Suprapubic skin (tissue), 4 donors: ENCODE measurements around the gene WASHC4. TPM values are rescaled to one million over a fixed set of nuclear protein-coding genes. Genes with fewer than 3 reads are reported as not detected.
"Not testable (repeated sequence)": the region's sequence is repeated elsewhere in the genome, so short reads cannot be mapped to it uniquely, and the experiment has no call there.

Experiments
- DNase-seq, 2 donors: peaks; one replicate each; pipeline ENCODE4 v3.0.0-alpha.2; 2019; ENCODE audit warnings: low spot score in 2 of 2
- H3K27ac ChIP-seq: fragments of 200-600 bp; sonication (generic); one replicate; pipeline ENCODE4 v1.5.1; 2019
- H3K27me3 ChIP-seq: fragments of 200-600 bp; sonication (generic); one replicate; pipeline ENCODE4 v1.5.1; 2019
- H3K36me3 ChIP-seq: fragments of 200-600 bp; sonication (generic); one replicate; pipeline ENCODE4 v1.5.1; 2019
- H3K4me1 ChIP-seq: fragments of 200-600 bp; sonication (generic); one replicate; pipeline ENCODE4 v1.5.1; 2019
- H3K4me3 ChIP-seq: fragments of 200-600 bp; sonication (generic); one replicate; pipeline ENCODE4 v1.5.1; 2019; ENCODE audit warnings: mild to moderate bottlenecking
- H3K9me3 ChIP-seq: fragments of 200-600 bp; sonication (generic); one replicate; pipeline ENCODE4 v1.5.1; 2019
- CTCF ChIP-seq, 2 donors: fragments of 200-600 bp in 1 of 2; fragments of 450-650 bp in 1 of 2; sonication (generic) in 1 of 2; IDR thresholded peaks; one replicate each; pipeline ENCODE4 v1.5.1; 2016 to 2019; ENCODE audit warnings: antibody characterized with exemption in 2 of 2, mild to moderate bottlenecking in 1 of 2, moderate library complexity in 1 of 2
- EP300 ChIP-seq: sonication (generic); formaldehyde crosslinking; IDR thresholded peaks from one replicate; pipeline ENCODE4 v1.6.1; 2017; ENCODE audit warnings: antibody characterized with exemption
- POLR2A ChIP-seq, 2 donors: fragments of 450-650 bp; IDR thresholded peaks; one replicate each; pipeline ENCODE4 v1.6.1; 2017; ENCODE audit warnings: antibody characterized with exemption in 2 of 2, mild to moderate bottlenecking in 2 of 2, moderate library complexity in 2 of 2
- POLR2AphosphoS5 ChIP-seq, 3 donors: sonication (generic); formaldehyde crosslinking; IDR thresholded peaks; one replicate each; pipeline ENCODE4 v1.6.1; 2017; ENCODE audit warnings: antibody characterized with exemption in 3 of 3
- WGBS: methylation state at CpG from one replicate; pipeline ENCODE4 v1.1.5; 2018; 5-methylcytosine and 5-hydroxymethylcytosine counted together
- total RNA-seq, 4 donors: library from RNA; depleted of rRNA; stranded (reverse); fragments of >200 nt; gene quantifications; one replicate each; pipeline ENCODE4 v1.1.0, GENCODE V29; 2016

WASHC4 gene
- total RNA-seq, 4 donors from 2014 or later = 24.9 to 66.5 (median 30.4) TPM

DNA sequence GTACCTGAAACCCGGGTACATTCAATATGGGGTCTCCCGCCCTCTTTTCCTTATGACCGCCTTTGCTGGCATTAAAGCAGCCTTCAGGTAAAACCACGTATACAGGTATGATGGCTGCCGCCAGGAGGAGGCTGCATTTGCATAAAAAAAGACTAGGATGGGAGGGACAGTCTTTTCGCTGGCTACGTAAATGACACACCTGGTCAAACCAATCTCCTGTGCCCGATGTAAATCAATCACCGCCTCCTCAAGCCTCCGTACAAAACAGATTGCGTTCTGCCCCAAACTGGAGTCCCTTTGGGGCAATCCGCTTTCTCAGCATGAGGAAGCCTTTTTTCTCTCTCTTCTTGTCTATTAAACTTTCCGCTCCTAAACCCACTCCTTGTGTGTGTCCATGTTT, 15.2 kb upstream of the WASHC4 start:
- Histone ChIP-seq H3K27me3 (no peaks in the 10 kb centered on the region), H3K4me1 (no peaks in the 10 kb centered on the region), H3K27ac (no peak overlapping the region), H3K4me3 (peak overlapping the region; percentile 26), H3K36me3 (no peaks in the 10 kb centered on the region), H3K9me3 (peaks cover 4% of the 10 kb centered on the region)
- DNase-seq = no peak
- 46% methylated on average over 13 of the region's 13 CpGs for WGBS
- no peak for TF ChIP-seq EP300
- no peak for TF ChIP-seq POLR2A (IDR thresholded peaks at IDR 0.05)
- no peak for TF ChIP-seq POLR2AphosphoS5 (IDR thresholded peaks at IDR 0.05)
- no peak for TF ChIP-seq CTCF (IDR thresholded peaks at IDR 0.05)

DNA sequence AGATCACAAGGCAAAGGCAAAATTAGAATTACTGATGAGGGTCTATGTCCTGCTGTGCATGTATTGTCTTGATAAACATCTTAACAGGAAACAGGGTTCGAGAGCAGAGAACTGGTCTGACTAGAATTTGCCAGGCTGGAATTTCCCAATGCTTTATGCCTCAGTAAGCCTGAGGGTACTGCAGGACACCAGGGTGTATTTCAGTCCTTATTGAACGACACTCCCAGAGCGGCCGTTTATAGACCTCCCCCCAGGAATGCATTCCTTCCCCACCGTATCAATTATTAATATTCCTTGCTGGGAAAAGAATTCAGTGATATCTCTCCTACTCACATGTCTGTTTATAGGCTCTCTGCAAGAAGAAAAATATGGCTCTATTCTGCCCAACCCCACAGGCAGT, 12.2 kb upstream of the WASHC4 start:
- not testable (repeated sequence) for H3K9me3 ChIP-seq, DNase-seq, H3K36me3 ChIP-seq, H3K4me1 ChIP-seq, H3K27me3 ChIP-seq, H3K27ac ChIP-seq, H3K4me3 ChIP-seq
- 66% methylated on average over 5 of the region's 5 CpGs for WGBS

- no peak for DNase-seq
Measured at GRCh38 chr12:105099356-105099755, 8.2 kb upstream of the WASHC4 start.

GRCh38 chr12:105100207-105100985, 7.1 kb upstream of the WASHC4 start:
- Histone ChIP-seq H3K9me3 (peaks cover under 1% of the 10 kb centered on the region), H3K27ac (no peak overlapping the region), H3K27me3 (no peaks in the 10 kb centered on the region), H3K4me1 (no peaks in the 10 kb centered on the region), H3K36me3 (no peaks in the 10 kb centered on the region), H3K4me3 (no peak overlapping the region)
- WGBS = 82% methylated on average over 7 of the region's 7 CpGs
- no peak for TF ChIP-seq EP300
- no peak for TF ChIP-seq POLR2AphosphoS5 (IDR thresholded peaks at IDR 0.05)
- no peak for TF ChIP-seq POLR2A (IDR thresholded peaks at IDR 0.05)
- TF ChIP-seq CTCF (IDR thresholded peaks at IDR 0.05) = no peak
- DNase-seq = no peak

More at GRCh38 chr12:105099356-105099755, 8.2 kb upstream of the WASHC4 start:
- Histone ChIP-seq H3K9me3 (peaks cover 4% of the 10 kb centered on the region), H3K27ac (no peak overlapping the region), H3K4me3 (no peak overlapping the region), H3K27me3 (no peaks in the 10 kb centered on the region), H3K4me1 (no peaks in the 10 kb centered on the region), H3K36me3 (no peaks in the 10 kb centered on the region)
- WGBS = 95% methylated on average over 1 of the region's 1 CpG
- TF ChIP-seq POLR2A (IDR thresholded peaks at IDR 0.05) = no peak
- no peak for TF ChIP-seq POLR2AphosphoS5 (IDR thresholded peaks at IDR 0.05)
- no peak for TF ChIP-seq CTCF (IDR thresholded peaks at IDR 0.05)
- no peak for TF ChIP-seq EP300

- no peaks in the 10 kb centered on the region for H3K36me3 ChIP-seq
- H3K27me3 ChIP-seq = no peaks in the 10 kb centered on the region
- no peaks in the 10 kb centered on the region for H3K9me3 ChIP-seq
- no peak for TF ChIP-seq POLR2A (IDR thresholded peaks at IDR 0.05)
- no peak for TF ChIP-seq POLR2AphosphoS5 (IDR thresholded peaks at IDR 0.05)
- no peak for TF ChIP-seq CTCF (IDR thresholded peaks at IDR 0.05)
- TF ChIP-seq EP300 = no peak
- H3K4me3 ChIP-seq = no peak overlapping the region
- DNase-seq = no peak
- no peaks in the 10 kb centered on the region for H3K4me1 ChIP-seq
- H3K27ac ChIP-seq = no peak overlapping the region
Measured at GRCh38 chr12:105100998-105101397, 6.5 kb upstream of the WASHC4 start.

- H3K4me1 ChIP-seq = peaks cover 10% of the 10 kb centered on the region
- H3K27ac ChIP-seq = no peak overlapping the region
- H3K36me3 ChIP-seq = no peaks in the 10 kb centered on the region
- no peaks in the 10 kb centered on the region for H3K27me3 ChIP-seq
- H3K4me3 ChIP-seq = no peak overlapping the region
- DNase-seq = no peak
- H3K9me3 ChIP-seq = no peaks in the 10 kb centered on the region
- TF ChIP-seq EP300 = no peak
- TF ChIP-seq CTCF (IDR thresholded peaks at IDR 0.05) = no peak
- TF ChIP-seq POLR2A (IDR thresholded peaks at IDR 0.05) = no peak
- no peak for TF ChIP-seq POLR2AphosphoS5 (IDR thresholded peaks at IDR 0.05)
Measured at GRCh38 chr12:105102673-105103072, 4.9 kb upstream of the WASHC4 start.
